MV-4-11 (cell line): ENCODE results near the gene ARHGAP28.
"Not testable (repeated sequence)": the region's sequence is repeated elsewhere in the genome, so short reads cannot be mapped to it uniquely, and the experiment has no call there.

Experiments used
- DNase-seq: peaks from one replicate; lab custom pipeline; 2025; lab: John Stamatoyannopoulos, UW

Gene ARHGAP28

DNA sequence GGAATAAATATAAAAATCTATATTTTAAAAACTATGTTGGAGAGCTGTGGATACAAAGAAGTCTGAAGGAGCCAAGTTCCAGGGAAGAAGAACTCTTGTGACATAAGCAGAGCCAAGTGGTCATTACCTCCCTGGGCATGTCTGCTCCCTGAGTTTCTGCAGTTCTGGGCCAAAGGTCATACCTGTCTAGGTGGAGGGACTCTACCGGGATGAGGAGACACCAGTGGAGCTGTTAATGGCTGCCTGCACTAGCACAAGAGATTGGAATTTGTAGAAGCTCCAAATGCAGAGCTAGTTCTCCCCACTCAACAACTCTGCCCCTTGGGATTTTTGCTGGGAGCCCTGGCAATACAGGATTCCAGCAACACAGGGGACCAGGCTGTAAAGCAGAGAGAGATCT is 89.8 kb downstream of the ARHGAP28 start:
- DNase-seq: no peak

DNA sequence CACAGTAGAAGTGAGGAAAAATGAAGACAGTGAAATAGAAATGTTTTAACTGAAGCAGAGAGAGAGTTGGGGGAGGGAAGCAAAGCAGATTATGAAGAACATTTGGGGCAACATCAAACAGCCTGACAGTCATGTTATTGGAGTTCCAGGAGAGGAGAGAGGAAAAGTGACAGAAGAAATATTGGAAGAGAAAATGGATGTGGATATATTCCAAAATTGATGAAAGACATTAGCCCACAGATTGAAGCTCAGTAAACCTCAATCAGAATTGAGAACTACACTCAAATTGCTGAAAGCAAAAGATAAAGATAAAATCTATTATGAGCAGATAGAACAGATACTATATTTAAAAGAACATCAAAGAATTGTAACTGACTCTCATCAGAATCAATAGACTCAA is 90.8 kb downstream of the ARHGAP28 start:
- DNase-seq: no peak

DNA sequence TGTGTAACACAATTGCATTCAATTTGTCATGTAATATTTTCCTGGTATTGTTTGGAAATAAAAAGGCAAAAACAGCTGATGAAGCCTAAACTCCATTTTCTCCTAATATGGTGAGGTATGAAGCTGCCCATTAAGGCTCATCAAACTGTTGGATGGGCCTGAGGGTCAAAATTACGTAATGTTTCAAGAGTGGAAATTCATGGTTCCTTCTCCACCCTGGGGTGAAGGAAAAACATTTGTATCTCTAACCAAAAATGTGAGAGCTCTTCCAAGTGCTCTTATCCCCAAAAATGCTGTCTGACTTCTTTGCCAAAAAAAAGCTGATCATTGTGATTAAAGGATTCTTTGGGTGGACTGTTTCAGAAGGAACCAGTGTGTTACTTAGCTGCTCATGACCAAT is 91.8 kb downstream of the ARHGAP28 start:
- no peak for DNase-seq

DNA sequence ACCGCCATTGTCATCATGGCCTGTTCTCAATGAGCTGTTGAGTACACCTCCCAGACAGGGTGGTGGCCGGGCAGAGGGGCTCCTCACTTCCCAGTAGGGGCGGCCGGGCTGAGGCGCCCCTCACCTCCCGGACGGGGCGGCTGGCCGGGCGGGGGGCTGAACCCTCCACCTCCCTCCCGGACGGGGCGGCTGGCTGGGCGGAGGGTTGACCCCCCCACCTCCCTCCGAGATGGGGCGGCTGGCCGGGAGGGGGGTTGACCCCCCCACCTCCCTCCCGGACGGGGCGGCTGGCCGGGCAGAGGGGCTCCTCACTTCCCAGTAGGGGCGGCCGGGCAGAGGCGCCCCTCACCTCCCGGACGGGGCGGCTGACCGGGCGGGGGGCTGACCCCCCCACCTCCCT is 97.6 kb downstream of the ARHGAP28 start:
- not testable (repeated sequence) for DNase-seq

DNA sequence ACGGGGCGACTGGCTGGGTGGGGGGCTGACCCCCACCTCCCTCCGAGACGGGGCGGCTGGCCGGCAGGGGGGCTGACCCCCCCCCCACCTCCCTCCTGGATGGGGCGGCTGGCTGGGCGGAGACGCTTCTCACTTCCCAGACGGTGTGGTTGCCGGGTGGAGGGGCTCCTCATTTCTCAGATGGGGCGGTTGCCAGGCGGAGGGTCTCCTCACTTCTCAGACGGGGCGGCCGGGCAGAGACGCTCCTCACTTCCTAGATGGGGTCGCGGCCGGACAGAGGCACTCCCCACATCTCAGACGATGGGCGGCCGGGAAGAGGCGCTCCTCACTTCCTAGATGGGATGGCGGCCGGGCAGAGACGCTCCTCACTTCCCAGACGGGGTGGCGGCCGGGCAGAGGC is 98.0 kb downstream of the ARHGAP28 start:
- DNase-seq: not testable (repeated sequence)

DNA sequence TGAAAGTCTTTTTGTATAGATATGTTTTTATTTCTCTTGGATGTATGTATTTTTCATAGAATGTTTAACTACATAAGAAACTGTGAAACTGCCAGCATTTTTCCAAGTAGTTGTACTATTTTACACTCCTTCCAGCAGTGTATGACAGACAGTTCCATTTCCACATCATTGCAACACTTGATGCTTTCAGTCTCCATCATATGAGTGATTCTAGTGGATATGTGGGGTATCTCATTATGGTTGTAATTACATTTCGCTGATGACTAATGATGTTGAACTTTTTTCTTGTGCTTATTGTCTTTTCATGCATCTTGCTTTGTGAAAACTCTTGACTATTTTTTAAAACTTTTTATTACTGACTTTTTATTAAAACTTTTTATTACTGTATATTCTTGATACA is 101.4 kb downstream of the ARHGAP28 start:
- no peak for DNase-seq

DNA sequence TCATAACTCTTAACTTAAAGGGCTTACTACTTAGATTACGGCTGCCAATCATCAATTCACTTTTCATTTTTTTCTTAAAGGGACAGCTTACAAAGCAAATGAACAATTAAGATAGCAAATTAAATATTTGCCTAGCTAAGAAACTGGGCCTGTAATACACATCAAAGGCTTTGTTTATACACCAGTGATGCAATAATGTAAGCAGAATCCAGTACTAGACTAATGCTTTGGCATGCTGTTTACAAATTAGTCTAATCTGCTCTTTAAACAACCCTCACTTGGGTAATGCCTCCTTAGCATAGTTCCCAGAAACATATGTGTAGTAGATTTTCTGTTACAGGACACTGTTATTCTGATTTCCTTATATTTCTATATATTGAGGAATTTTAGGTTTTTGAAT is 105.8 kb downstream of the ARHGAP28 start:
- no peak for DNase-seq

DNA sequence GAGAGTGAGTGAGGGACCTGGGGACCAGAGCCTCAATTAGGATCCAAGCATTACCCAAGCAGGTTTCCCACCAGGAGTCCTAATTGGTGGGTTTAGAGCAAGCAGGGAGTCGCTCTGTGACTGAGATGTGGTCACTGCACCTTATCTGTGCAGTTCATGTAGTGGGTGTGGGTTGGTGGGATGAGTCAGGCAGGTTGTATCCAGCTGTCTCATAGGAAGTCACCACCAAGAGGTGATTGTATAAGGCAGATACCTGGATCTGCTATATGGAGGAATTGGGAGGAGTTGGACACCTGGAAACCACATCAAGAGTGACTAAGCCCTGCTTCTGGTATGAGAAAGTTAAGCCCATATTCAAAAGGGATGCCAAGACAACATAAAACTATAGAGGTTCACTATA is 106.8 kb downstream of the ARHGAP28 start:
- no peak for DNase-seq

DNA sequence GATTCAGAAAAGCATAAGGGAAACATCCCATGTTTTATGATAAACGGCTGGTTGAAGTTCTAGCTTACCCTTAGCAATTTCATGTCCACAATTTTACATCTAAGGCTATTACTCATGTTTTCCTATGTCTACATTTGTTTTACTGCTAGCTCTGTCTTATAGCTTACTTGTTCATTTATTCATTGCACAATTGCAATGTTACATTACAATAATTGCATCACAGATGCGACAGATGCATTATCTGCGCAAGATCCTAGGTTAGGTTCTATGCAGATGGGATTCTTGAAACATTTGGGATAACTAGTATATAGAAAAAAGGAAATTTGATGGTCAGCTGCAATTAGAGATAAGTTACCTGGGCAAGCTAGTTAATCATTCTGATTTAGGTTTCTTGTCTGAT is 108.4 kb downstream of the ARHGAP28 start:
- DNase-seq: no peak

DNA sequence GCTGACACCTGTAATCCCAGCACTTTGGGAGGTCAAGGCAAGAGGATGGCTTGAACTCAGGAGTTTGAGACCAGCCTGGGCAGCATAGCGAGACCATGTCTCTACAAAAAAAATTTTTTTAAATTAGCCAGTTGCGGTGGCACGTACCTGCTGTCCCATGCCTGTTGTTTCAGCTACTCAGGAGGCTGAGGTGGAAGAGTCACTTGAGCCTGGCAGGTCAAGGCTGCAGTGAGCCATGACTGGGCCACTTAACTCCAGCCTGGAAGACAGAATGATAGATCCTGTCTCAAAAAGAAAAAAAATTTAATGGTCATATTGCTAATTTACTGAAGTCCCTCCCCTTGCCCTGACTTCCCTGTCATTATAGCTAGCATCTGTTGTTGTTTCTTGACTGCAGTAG is 112.6 kb downstream of the ARHGAP28 start:
- DNase-seq: no peak

DNA sequence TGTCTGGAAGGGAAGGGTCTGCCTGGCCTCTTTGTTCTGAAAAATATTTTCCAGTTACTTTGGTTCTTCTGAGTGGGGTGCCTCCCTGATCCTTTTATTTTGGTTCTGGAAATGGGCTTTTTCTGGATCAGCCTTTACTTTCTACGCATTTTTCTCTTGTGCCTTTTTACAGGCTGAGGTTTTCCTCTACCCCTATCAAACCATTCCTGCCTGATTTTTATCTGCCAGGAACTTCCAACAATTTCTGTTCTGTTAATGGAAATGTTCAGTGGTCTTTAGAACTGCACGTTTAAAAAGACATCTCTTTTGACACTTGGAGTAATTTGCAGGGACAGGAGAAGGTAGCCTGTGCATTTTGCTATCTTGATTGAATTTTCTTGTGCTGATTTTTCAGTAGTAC is 113.8 kb downstream of the ARHGAP28 start:
- DNase-seq: no peak

DNA sequence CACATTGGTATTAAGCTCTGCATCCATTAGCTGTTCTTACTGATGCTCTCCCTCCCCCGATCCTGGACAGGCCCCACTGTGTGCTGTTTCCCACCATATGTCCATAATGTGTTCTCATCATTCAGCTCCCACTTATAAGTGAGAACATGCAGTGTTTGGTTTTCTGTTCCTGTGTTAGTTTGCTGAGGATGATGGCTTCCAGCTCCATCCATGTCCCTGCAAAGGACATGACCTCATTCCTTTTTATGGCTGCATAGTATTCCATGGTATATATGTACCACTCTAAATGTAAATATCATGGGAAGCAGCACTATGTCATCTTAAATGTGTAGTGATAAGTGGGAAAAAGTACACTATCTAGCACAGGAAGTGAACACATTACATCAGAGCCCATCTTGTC is 116.0 kb downstream of the ARHGAP28 start:
- not testable (repeated sequence) for DNase-seq

DNA sequence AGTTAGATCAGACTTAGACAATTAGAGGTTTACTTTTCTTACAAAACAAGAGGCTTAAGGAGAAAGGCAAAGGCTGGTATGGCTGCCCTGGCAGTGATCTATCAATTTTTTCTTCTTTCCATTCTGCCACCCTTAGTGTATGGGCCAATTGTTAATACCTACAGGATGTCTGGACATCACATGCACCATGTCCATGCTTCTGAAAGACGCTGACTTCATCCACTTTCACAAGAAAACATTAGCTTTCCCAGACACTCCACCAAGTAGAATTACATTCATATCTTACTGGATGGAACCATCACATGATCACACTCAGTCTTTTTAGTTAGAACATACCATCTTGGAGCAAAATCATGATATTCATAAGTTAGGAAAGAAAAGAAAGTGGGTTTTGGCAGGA is 120.9 kb downstream of the ARHGAP28 start:
- no peak for DNase-seq

DNA sequence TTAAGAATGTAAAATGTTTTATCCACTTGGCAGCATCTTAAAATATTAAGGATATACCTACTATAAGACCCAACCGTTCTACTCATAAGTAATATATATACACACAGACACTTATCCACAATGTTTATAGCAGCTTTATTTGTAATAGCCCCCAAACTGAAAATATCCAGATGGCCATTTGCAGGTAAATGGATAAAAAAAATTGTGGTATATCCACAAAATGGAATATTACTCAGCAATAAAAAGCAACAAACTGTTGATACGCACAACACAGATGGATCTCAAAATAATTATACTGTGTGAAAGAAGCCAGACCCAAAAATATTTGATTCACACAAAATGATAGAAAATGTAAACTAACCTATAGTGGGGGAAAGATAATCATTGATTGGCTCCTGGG is 122.0 kb downstream of the ARHGAP28 start:
- no peak for DNase-seq

DNA sequence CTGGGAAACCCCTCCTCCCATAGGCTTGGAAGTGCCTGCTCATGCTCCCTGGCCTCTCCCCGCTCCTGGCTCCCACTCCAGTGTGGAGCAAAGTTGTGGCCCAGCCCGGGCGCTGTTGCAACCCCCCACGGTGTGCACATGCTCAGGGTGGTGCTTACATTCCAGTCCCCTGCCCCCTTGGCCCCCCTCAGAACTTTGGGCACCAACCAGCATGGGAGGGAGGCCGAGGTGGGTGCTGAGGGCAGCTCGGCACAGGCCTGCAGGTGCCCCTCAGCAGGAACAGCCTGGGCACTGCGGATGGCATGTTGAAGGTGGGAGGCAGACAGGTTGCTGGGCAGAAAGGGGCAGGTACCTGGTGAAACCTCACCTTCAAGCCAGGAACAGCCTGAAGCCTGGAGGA is 125.3 kb downstream of the ARHGAP28 start:
- DNase-seq: no peak

DNA sequence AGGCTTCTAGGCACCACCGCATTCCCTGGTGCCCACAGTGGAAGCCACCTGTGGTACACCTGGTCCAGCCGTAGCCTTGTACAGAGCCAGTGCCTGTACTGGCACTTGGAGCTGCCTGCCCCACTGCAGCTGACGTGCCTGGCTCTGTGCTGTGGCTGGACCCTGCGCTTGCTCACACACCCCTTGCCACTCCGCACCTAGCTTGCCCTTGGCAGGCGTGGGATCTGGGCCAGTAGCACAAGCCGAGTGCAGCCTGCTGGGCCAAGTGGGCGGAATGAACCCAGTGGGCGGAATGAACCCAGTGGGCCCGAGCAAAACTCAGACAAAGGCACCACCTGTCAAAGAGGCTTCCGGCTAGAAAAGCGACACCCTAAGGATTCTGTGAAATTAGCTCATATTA is 126.3 kb downstream of the ARHGAP28 start:
- no peak for DNase-seq

DNA sequence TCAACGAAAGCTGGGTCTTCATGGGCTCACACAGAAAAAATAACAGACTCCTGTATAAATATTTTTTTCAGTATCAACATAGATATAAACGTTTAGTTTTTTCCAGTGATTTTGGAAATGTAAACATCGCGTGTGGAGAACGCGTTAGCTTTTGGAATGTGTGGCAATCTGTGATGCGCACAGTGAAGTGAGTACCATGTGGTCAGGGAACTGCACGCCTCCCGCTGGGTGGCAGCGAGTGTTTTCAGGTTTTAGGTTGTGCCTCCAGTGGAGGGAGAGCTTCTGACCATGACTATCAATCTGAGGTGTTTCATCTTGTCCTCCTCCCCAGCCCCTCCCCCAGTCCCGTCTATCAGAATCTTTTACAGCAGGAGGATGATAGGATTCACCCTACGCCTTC is 127.8 kb downstream of the ARHGAP28 start:
- no peak for DNase-seq

DNA sequence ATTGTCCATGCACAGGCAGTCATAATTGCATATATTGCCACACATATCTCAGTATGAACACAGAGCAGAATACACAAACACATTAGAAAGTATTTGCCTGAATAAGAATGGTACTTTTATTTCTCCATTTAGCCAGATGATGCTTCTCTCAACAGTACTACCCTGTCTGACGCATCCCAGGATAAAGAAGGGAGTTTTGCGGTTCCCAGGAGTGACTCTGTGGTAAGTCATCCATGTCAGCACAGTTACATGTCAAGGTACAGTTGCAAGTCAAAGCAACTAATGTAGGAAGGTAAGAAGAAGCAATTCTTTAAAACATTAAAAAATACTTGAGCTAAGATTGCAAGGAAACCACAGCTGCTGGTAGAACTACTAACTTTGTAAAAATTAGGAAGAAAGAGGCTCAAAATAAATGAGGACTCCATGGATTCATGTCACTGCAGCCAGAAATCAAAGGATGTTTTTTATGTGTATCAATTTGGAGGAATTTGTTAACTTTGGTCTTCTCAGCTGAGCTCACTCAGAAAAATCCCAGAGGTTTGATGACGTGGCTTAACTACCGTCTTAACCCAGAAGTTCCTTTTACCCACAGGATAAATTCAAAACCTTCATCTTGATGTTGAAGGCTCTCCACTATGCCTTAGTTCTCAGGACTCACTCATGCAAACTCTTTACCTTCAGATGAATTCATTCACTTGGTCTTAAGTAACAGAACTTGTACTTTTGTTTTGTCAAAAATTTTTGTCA is 130.3 kb downstream of the ARHGAP28 start:
- DNase-seq: no peak

DNA sequence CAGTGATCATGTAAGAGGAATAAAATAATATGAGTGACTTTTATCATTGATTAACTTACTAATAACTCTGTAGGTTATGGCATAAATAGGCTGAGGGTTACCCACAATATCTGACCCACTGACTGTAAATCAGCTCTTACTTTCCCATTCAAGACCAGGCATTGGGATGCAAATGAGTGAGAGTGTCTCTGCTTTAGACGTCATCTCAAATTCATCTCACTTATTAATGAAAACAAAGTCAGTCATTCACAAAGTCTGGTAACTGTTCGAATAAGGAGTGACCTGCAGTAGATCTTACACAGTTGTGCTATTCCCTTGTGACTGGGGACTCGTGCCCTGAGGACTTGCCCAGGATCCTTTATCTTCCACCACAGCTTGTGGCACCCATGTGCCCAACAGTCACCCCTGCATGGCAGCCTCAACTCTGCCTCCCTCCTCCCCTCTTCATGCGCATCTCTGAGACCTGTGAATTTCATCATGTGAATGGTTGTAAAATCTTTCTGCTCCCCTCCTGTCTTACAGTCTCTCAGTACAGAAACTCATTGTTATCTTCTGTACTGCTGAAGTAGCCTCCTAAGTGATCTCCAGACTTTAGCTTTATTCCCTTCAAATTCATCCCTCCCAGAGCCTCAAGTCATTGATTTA is 131.4 kb downstream of the ARHGAP28 start:
- DNase-seq: no peak

DNA sequence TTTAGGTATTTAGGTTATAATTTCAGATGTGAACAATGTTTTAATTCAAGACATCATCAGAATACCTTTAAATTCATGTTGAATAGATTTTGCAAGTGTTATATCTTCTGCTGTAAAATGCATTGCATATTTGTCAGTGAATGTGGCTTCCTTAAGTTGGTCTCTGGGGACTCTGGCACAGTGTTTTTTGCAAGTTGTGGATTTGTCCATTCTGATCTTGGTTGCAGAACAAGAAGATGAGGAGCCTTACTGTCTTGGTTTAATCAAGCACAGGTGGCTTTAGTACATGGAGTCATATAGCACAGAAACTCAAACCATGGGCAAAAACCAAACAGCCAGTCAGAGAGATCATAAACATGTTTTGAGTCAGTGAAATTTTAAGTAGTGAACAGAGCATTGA is 135.7 kb downstream of the ARHGAP28 start:
- no peak for DNase-seq

DNA sequence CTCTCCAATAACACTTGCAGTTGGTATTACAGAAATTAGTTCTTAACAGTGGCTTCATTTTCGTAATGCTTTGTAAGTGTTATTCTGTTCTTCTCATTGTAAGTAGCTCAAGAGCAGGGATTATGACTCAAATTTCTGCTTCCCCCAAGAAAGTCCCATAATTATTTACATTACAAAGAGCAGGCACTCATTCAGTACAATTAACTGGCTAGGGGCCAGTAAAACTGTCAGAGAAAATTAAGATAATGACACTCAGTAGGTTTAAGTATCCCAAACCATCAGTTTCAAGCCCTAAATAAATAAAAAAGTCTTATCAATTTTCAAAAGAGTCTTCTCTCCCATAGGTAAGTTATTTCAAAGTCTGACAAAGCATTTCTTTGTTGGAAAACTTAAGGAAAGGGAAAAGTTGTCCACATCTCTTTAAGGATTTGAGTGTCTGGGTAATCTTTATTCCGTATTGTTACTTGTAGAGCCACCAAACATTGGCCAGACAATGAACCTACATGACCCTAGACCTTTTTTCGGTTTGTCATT is 137.1 kb downstream of the ARHGAP28 start:
- no peak for DNase-seq

DNA sequence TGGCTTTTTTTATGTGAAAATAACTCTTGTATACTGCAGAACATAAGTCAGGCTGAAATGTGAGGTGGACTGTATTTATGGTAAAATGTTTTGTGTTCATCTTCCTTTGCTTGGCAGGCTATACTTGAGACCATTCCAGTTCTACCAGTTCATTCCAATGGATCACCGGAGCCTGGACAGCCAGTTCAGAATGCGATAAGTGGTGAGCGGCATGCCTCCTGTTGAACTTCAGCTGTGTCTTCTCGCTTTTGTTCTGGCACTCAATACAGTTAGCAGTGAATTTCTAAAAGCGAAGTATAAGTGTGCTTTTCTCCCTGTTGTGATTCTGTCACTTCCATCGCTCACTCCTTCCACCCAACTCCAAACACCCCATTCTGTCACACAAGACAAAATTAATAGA is 138.5 kb downstream of the ARHGAP28 start:
- no peak for DNase-seq

DNA sequence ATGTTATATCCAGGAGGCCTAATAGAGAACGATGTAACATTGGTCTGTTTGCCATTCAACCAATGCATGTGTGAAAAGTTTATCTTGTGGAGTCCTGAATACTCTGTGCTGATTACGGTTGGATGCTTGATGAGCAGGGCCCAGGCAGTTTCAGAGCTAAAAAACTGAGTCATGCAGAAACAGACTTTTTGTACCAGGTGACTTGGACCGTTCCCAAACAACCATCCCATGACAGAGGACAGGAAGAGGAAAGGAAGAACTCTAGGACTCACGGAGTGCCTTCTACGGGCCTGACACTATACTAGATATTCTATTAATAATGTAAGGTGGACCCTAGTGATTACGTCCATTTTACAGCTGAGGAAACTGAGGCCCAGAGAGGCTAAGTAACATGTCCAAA is 142.1 kb downstream of the ARHGAP28 start:
- no peak for DNase-seq
